HG03378 (cell line): ENCODE measurements around the gene ASPG.

Source experiments
- ATAC-seq: cut with Tn5 transposase; IDR thresholded peaks from one replicate; pipeline ENCODE4 v1.9.1; 2021; ENCODE audit warnings: mild to moderate bottlenecking, moderate library complexity; ENCODE audit not compliant: unreplicated experiment

ASPG gene

GRCh38 chr14:104093366-104094055 is 8.0 kb downstream of the ASPG start:
- ATAC-seq = no peak

- ATAC-seq = no peak
Observed at GRCh38 chr14:104094056-104094708, 8.7 kb downstream of the ASPG start.

GRCh38 chr14:104094709-104095425 is 9.4 kb downstream of the ASPG start:
- no peak for ATAC-seq

- no peak for ATAC-seq
Observed at GRCh38 chr14:104095426-104096310, 10.2 kb downstream of the ASPG start.

- no peak for ATAC-seq
Observed at GRCh38 chr14:104096318-104096717, 10.8 kb downstream of the ASPG start.

- ATAC-seq = no peak
Observed at GRCh38 chr14:104096751-104097700, 11.5 kb downstream of the ASPG start.

GRCh38 chr14:104098272-104099095 is 13.0 kb downstream of the ASPG start:
- no peak for ATAC-seq

GRCh38 chr14:104099096-104100041 is 13.9 kb downstream of the ASPG start:
- ATAC-seq = no peak

- no peak for ATAC-seq
Observed at GRCh38 chr14:104100171-104101085, 14.9 kb downstream of the ASPG start.

- no peak for ATAC-seq
Observed at GRCh38 chr14:104101086-104101621, 15.7 kb downstream of the ASPG start.

- ATAC-seq = no peak
Observed at GRCh38 chr14:104101651-104102281, 16.3 kb downstream of the ASPG start.

- ATAC-seq = no peak
Observed at GRCh38 chr14:104102282-104102914, 16.9 kb downstream of the ASPG start.

GRCh38 chr14:104103061-104103445 is 17.6 kb downstream of the ASPG start:
- no peak for ATAC-seq

- no peak for ATAC-seq
Observed at GRCh38 chr14:104103446-104104075, 18.1 kb downstream of the ASPG start.
